Fibroblast of mammary gland (primary cell): ENCODE results near the gene RNF144B.

Source experiments
- DNase-seq: peaks from one replicate; pipeline ENCODE4 v3.0.0-alpha.2; 2010; ENCODE audit warnings: low read depth
- H3K4me3 ChIP-seq: 2 replicates; pipeline ENCODE4 v1.5.1; 2011; ENCODE audit warnings: low read depth, mild to moderate bottlenecking, low read length, moderate library complexity; ENCODE audit not compliant: control insufficient read depth
- TF ChIP-seq, protein P1 (sequence below): conservative IDR thresholded peaks from 2 replicates; pipeline ENCODE4 v1.5.1; 2011; ENCODE audit warnings: low read depth, low read length, inconsistent platforms; ENCODE audit not compliant: control insufficient read depth, insufficient read depth

RNF144B gene

GRCh38 chr6:18465410-18466154 is 78.4 kb downstream of the RNF144B start:
- DNase-seq = no peak
- H3K4me3 ChIP-seq = no peak overlapping the region
- TF ChIP-seq, protein P1, sequence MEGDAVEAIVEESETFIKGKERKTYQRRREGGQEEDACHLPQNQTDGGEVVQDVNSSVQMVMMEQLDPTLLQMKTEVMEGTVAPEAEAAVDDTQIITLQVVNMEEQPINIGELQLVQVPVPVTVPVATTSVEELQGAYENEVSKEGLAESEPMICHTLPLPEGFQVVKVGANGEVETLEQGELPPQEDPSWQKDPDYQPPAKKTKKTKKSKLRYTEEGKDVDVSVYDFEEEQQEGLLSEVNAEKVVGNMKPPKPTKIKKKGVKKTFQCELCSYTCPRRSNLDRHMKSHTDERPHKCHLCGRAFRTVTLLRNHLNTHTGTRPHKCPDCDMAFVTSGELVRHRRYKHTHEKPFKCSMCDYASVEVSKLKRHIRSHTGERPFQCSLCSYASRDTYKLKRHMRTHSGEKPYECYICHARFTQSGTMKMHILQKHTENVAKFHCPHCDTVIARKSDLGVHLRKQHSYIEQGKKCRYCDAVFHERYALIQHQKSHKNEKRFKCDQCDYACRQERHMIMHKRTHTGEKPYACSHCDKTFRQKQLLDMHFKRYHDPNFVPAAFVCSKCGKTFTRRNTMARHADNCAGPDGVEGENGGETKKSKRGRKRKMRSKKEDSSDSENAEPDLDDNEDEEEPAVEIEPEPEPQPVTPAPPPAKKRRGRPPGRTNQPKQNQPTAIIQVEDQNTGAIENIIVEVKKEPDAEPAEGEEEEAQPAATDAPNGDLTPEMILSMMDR = no peak

GRCh38 chr6:18467741-18468502 is 80.8 kb downstream of the RNF144B start:
- TF ChIP-seq, protein P1 = no peak
- no peak for DNase-seq
- H3K4me3 ChIP-seq = no peak overlapping the region

DNA sequence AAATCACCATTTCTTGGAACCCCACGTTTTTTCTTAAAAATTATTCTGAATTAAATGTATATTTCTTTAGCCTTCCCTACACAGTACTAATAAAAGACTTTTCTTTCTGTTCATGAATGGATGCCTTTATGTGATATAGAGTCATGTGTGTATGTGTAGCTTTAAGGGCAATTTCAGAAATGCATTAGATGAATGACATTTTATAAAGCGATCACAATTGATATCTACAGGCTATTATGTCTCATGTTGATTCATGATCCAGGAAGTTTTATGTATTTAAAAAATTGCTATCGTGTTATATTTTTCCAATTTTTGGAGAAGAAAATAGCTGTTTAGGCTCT is 81.3 kb downstream of the RNF144B start:
- TF ChIP-seq, protein P1 = no peak
- DNase-seq = no peak
- H3K4me3 ChIP-seq = no peak overlapping the region

DNA sequence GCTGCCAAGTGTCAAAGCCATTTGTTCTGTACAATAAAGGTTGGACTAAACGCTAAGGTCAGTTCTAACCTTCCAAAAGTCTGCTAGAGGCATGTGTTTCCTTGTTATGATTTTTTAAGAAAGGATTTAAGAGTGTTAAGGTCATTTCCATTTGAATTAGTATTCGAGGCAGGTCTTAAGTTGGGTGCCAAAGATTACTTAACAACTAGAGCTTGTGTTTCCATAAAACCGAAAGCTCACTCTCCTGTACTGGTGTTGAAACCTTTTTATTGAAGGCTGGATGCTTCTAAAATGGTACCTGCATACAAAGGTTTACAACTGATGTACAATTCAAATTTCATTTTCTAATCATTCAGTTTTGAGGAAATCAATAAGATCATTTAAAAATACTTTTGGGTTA is 82.4 kb downstream of the RNF144B start:
- no peak overlapping the region for H3K4me3 ChIP-seq
- no peak for DNase-seq
- TF ChIP-seq, protein P1 = no peak

DNA sequence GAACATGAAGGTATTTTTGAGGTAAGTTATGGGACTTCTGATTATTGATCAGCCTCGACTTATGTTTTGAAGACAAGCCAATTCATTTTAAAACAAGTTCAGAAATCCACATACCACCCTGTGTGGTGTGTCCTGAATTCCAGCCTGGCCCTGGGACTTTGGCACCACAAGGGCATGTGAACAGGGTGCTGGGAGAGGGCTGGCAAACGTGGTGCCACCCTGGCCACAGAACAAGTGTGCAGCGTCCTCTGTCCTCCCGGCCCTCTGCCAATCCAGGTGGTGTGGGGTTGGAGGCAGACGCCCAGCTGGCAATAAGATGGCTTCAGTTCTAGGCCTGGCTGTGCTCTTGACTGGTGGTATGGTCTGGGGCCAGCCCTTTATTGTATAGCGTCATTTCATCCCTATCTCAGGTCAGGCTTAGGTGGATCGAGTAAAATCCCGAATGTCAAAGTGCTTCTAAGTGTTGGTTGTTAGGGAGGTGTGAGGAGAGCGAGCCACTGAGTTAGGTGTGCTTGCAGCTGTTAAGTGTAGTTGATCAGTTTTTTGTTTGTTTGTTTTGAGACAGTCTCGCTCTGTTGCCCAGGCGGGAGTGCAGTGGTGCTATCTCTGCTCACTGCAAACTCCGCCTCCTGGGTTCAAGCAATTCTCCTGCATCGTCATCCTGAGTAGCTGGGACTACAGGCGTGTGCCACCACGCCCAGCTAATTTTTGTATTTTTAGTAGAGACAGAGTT is 84.2 kb downstream of the RNF144B start:
- H3K4me3 ChIP-seq = no peak overlapping the region
- TF ChIP-seq, protein P1 = no peak
- DNase-seq = no peak

DNA sequence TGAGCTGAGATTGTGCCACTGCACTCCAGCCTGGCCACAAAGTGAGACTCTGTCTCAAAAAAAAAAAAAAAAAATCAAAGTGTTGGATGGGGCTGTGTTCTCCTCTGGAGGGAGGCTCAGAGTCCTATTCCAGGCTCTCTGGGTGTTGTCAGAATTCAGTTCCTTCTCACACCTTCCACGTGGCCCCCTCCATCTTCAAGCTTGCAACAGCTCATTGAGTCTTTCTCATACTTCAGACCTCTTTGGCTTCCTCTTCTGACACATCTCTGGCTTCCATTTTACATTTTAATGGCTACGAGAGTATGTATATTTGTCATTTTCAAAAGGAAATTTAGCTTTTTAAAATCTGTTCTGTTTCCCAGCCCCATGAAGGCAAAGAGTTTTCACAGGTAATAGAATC is 85.8 kb downstream of the RNF144B start:
- TF ChIP-seq, protein P1 = no peak
- no peak overlapping the region for H3K4me3 ChIP-seq
- DNase-seq = no peak
